ENCODE measurements around the gene CAMK4.

Gene CAMK4

GRCh38 chr5:111227226-111227782, 3.1 kb downstream of the CAMK4 start:
- no peak for TF ChIP-seq CTCF (IDR thresholded peaks at IDR 0.05; ENCODE audit: unreplicated experiment in 3 of 3)
- no peaks in the 10 kb centered on the region for H3K36me3 Mint-ChIP-seq (ENCODE audit: low read depth)
- H3K4me3 Mint-ChIP-seq = peak overlapping the region in 1 of 3 experiments; percentile 46
- no peak overlapping the region for H3K27ac Mint-ChIP-seq
- no peaks in the 10 kb centered on the region for H3K9me3 Mint-ChIP-seq
- peaks cover 38% of the 10 kb centered on the region for H3K27me3 Mint-ChIP-seq (ENCODE audit: low read depth)
- peaks cover 15% of the 10 kb centered on the region for H3K4me1 Mint-ChIP-seq

- H3K27me3 Mint-ChIP-seq (ENCODE audit: low read depth) = peaks cover 36% of the 10 kb centered on the region
- H3K4me3 Mint-ChIP-seq = no peak overlapping the region
- H3K9me3 Mint-ChIP-seq = no peaks in the 10 kb centered on the region
- TF ChIP-seq CTCF (IDR thresholded peaks at IDR 0.05; ENCODE audit: unreplicated experiment in 3 of 3) = no peak
- no peaks in the 10 kb centered on the region for H3K36me3 Mint-ChIP-seq (ENCODE audit: low read depth)
- no peak overlapping the region for H3K27ac Mint-ChIP-seq
- peaks cover 15% of the 10 kb centered on the region for H3K4me1 Mint-ChIP-seq
These were observed 3.6 kb downstream of the CAMK4 start for GRCh38 chr5:111227801-111228200.

- Mint-ChIP-seq H3K27me3 (ENCODE audit: low read depth) (peaks cover 28% of the 10 kb centered on the region), H3K36me3 (ENCODE audit: low read depth) (no peaks in the 10 kb centered on the region), H3K4me3 (peak overlapping the region in 1 of 3 experiments; percentile 50), H3K27ac (peak overlapping the region in 2 of 3 experiments; percentile 30 to 61), H3K9me3 (no peaks in the 10 kb centered on the region), H3K4me1 (peaks cover 15% of the 10 kb centered on the region)
- TF ChIP-seq CTCF (IDR thresholded peaks at IDR 0.05; ENCODE audit: unreplicated experiment in 3 of 3) = no peak
These were observed 4.5 kb downstream of the CAMK4 start for GRCh38 chr5:111228520-111229220.

GRCh38 chr5:111229221-111229835, 5.1 kb downstream of the CAMK4 start:
- H3K36me3 Mint-ChIP-seq (ENCODE audit: low read depth) = no peaks in the 10 kb centered on the region
- H3K4me1 Mint-ChIP-seq = peaks cover 15% of the 10 kb centered on the region
- peak overlapping the region in 1 of 3 experiments; percentile 50 for H3K4me3 Mint-ChIP-seq
- TF ChIP-seq CTCF (IDR thresholded peaks at IDR 0.05; ENCODE audit: unreplicated experiment in 3 of 3) = no peak
- H3K27me3 Mint-ChIP-seq (ENCODE audit: low read depth) = peaks cover 28% of the 10 kb centered on the region
- H3K9me3 Mint-ChIP-seq = no peaks in the 10 kb centered on the region
- H3K27ac Mint-ChIP-seq = peak overlapping the region in 2 of 3 experiments; percentile 30 to 61

GRCh38 chr5:111229871-111230810, 6.0 kb downstream of the CAMK4 start:
- H3K4me1 Mint-ChIP-seq = peaks cover 15% of the 10 kb centered on the region
- peaks cover 21% of the 10 kb centered on the region for H3K27me3 Mint-ChIP-seq (ENCODE audit: low read depth)
- no peak for TF ChIP-seq CTCF (IDR thresholded peaks at IDR 0.05; ENCODE audit: unreplicated experiment in 3 of 3)
- H3K36me3 Mint-ChIP-seq (ENCODE audit: low read depth) = no peaks in the 10 kb centered on the region
- H3K27ac Mint-ChIP-seq = no peak overlapping the region
- H3K4me3 Mint-ChIP-seq = no peak overlapping the region
- no peaks in the 10 kb centered on the region for H3K9me3 Mint-ChIP-seq
